HEK293 (cell line): ENCODE data around the gene TMEM72.

Experiments used
- CTCF ChIA-PET: fragments of 350-600 bp; formaldehyde crosslinking; extraction: SDS; loops from one replicate; lab custom pipeline; 2021; ENCODE audit warnings: antibody characterized with exemption; lab: Yijun Ruan, JAX
- POLR2A ChIA-PET: fragments of 300-600 bp; formaldehyde crosslinking; extraction: SDS; loops from one replicate; lab custom pipeline; 2020; ENCODE audit warnings: antibody characterized with exemption, inconsistent platforms; lab: Yijun Ruan, JAX
- H3K27ac ChIP-seq: fragments of 200-500 bp; sonication (Bioruptor generic); 2 replicates; pipeline ENCODE4 v1.5.1; 2014; ENCODE audit warnings: low read depth, low read length, control low read depth, inconsistent platforms; ENCODE audit errors: extremely low read depth
- H3K36me3 ChIP-seq, 2 experiments: fragments of 200-500 bp in 1 of 2; sonication (Bioruptor generic) in 1 of 2; 1 replicate in 1 of 2; 2 replicates in 1 of 2; pipeline ENCODE4 v1.5.1; 2014 to 2017; ENCODE audit warnings: inconsistent platforms in 2 of 2, low read length in 2 of 2; ENCODE audit not compliant: control insufficient read depth in 2 of 2, insufficient read depth in 1 of 2
- H3K4me1 ChIP-seq: fragments of 200-500 bp; sonication (Bioruptor generic); 2 replicates; pipeline ENCODE4 v1.5.1; 2014; ENCODE audit warnings: mild to moderate bottlenecking, low read length, inconsistent platforms; ENCODE audit not compliant: control insufficient read depth, insufficient read depth
- H3K4me3 ChIP-seq: 2 replicates; pipeline ENCODE4 v1.5.1; 2011; ENCODE audit warnings: low read depth, mild to moderate bottlenecking, control low read depth, low read length, moderate library complexity
- H3K9me3 ChIP-seq: fragments of 200-500 bp; sonication (Bioruptor generic); 2 replicates; pipeline ENCODE4 v1.5.1; 2014; ENCODE audit warnings: low read depth, low read length, inconsistent platforms; ENCODE audit not compliant: control insufficient read depth, insufficient read depth
- GLI4 ChIP-seq: fragments of 450-650 bp; formaldehyde crosslinking; IDR thresholded peaks from 2 replicates; pipeline ENCODE4 v1.5.1; 2016; ENCODE audit warnings: missing biosample characterization, missing genetic modification characterization
- HIC1 ChIP-seq: fragments of 450-650 bp; formaldehyde crosslinking; IDR thresholded peaks from 2 replicates; pipeline ENCODE4 v1.5.1; 2016; ENCODE audit warnings: missing biosample characterization, missing genetic modification characterization
- HOXA7 ChIP-seq: sonication (generic); formaldehyde crosslinking; IDR thresholded peaks from 2 replicates; pipeline ENCODE4 v1.8.1; 2022; ENCODE audit warnings: missing genetic modification reagents, borderline replicate concordance
- HOXC10 ChIP-seq: sonication (generic); formaldehyde crosslinking; IDR thresholded peaks from 2 replicates; pipeline ENCODE4 v1.8.1; 2023; ENCODE audit warnings: mild to moderate bottlenecking, missing genetic modification reagents
- IKZF3 ChIP-seq: fragments of 450-650 bp; IDR thresholded peaks from 2 replicates; pipeline ENCODE4 v1.5.0; 2018; ENCODE audit warnings: missing biosample characterization, mild to moderate bottlenecking, missing genetic modification characterization, moderate library complexity
- MZF1 ChIP-seq: fragments of 450-650 bp; formaldehyde crosslinking; IDR thresholded peaks from 2 replicates; pipeline ENCODE4 v1.5.1; 2017; ENCODE audit warnings: missing biosample characterization, missing genetic modification characterization, borderline replicate concordance
- SETDB1 ChIP-seq: IDR thresholded peaks from one replicate; pipeline ENCODE4 v1.6.1; 2017; ENCODE audit warnings: mild to moderate bottlenecking, low read length, moderate library complexity, mixed read lengths; ENCODE audit not compliant: insufficient read length
- ZBTB20 ChIP-seq: fragments of 450-650 bp; formaldehyde crosslinking; IDR thresholded peaks from 2 replicates; pipeline ENCODE4 v1.5.1; 2016; ENCODE audit warnings: missing biosample characterization, missing genetic modification characterization
- ZBTB6 ChIP-seq: fragments of 450-650 bp; formaldehyde crosslinking; IDR thresholded peaks from 2 replicates; pipeline ENCODE4 v1.5.1; 2017; ENCODE audit warnings: missing biosample characterization, missing genetic modification characterization
- ZFHX2 ChIP-seq: fragments of 450-650 bp; formaldehyde crosslinking; conservative IDR thresholded peaks from 2 replicates; pipeline ENCODE4 v1.5.1; 2016; ENCODE audit warnings: missing biosample characterization, missing genetic modification characterization
- ZNF146 ChIP-seq: fragments of 450-650 bp; formaldehyde crosslinking; IDR thresholded peaks from 2 replicates; pipeline ENCODE4 v1.5.1; 2016; ENCODE audit warnings: missing biosample characterization, missing genetic modification characterization
- ZNF16 ChIP-seq: fragments of 450-650 bp; formaldehyde crosslinking; IDR thresholded peaks from 2 replicates; pipeline ENCODE4 v1.5.1; 2016; ENCODE audit warnings: low read depth, missing biosample characterization, missing genetic modification characterization
- ZNF221 ChIP-seq: fragments of 450-650 bp; formaldehyde crosslinking; IDR thresholded peaks from 2 replicates; pipeline ENCODE4 v1.5.1; 2017; ENCODE audit warnings: missing biosample characterization, missing genetic modification characterization, borderline replicate concordance
- ZNF26 ChIP-seq: fragments of 450-650 bp; formaldehyde crosslinking; IDR thresholded peaks from 2 replicates; pipeline ENCODE4 v1.5.1; 2016; ENCODE audit warnings: missing biosample characterization, missing genetic modification characterization
- ZNF266 ChIP-seq: fragments of 450-650 bp; formaldehyde crosslinking; IDR thresholded peaks from 2 replicates; pipeline ENCODE4 v1.5.1; 2016; ENCODE audit warnings: missing biosample characterization, missing genetic modification characterization, low read depth
- ZNF391 ChIP-seq: fragments of 450-650 bp; formaldehyde crosslinking; IDR thresholded peaks from 2 replicates; pipeline ENCODE4 v1.5.1; 2016; ENCODE audit warnings: low read depth, missing biosample characterization, missing genetic modification characterization, borderline replicate concordance
- ZNF394 ChIP-seq: fragments of 450-650 bp; formaldehyde crosslinking; IDR thresholded peaks from 2 replicates; pipeline ENCODE4 v1.5.1; 2016; ENCODE audit warnings: missing biosample characterization, missing genetic modification characterization, mild to moderate bottlenecking, moderate library complexity, borderline replicate concordance
- ZNF416 ChIP-seq: fragments of 450-650 bp; formaldehyde crosslinking; IDR thresholded peaks from 2 replicates; pipeline ENCODE4 v1.5.1; 2016; ENCODE audit warnings: missing biosample characterization, missing genetic modification characterization
- ZNF433 ChIP-seq: fragments of 450-650 bp; formaldehyde crosslinking; IDR thresholded peaks from 2 replicates; pipeline ENCODE4 v1.5.1; 2016; ENCODE audit warnings: missing biosample characterization, missing genetic modification characterization, low read depth
- ZNF544 ChIP-seq: fragments of 450-650 bp; formaldehyde crosslinking; IDR thresholded peaks from 2 replicates; pipeline ENCODE4 v1.5.0; 2017; ENCODE audit warnings: missing biosample characterization, missing genetic modification characterization
- ZNF558 ChIP-seq: fragments of 450-650 bp; formaldehyde crosslinking; IDR thresholded peaks from 2 replicates; pipeline ENCODE4 v1.5.1; 2016; ENCODE audit warnings: missing biosample characterization, missing genetic modification characterization
- ZNF843 ChIP-seq: fragments of 450-650 bp; formaldehyde crosslinking; IDR thresholded peaks from 2 replicates; pipeline ENCODE4 v1.5.1; 2016; ENCODE audit warnings: missing biosample characterization, missing genetic modification characterization
- ZSCAN18 ChIP-seq: fragments of 450-650 bp; formaldehyde crosslinking; IDR thresholded peaks from 2 replicates; pipeline ENCODE4 v1.5.1; 2016; ENCODE audit warnings: missing biosample characterization, missing genetic modification characterization
- ZSCAN5A ChIP-seq: fragments of 450-650 bp; formaldehyde crosslinking; IDR thresholded peaks from 2 replicates; pipeline ENCODE4 v1.5.1; 2016; ENCODE audit warnings: missing biosample characterization, missing genetic modification characterization
- TF ChIP-seq, protein P1 (sequence below): fragments of 450-650 bp; IDR thresholded peaks from 2 replicates; pipeline ENCODE4 v1.5.1; 2018; ENCODE audit warnings: missing biosample characterization, mild to moderate bottlenecking, missing genetic modification characterization

Gene TMEM72

DNA sequence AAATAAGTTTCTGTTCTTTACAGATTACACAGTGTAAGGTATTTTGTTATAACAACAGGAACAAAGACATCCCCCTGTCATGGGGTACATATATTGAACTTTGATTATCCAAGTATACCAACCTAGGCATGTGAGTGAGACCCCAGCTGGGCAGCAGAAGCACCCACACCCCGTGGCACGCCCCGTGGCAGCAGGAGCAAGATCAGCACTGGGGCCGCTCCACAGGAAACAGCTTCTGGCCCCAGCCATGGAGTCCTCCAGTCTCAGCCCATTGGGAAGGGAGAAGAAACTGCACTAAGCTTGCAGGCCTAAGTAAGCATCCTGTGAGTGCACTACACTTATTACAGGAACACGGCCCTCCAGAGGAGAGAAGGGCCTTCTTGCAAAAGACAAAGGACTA lies 24.2 kb upstream of the TMEM72 start (continued):
- no peak for TF ChIP-seq HIC1 (tag by site-specific recombination)
- TF ChIP-seq ZNF266, result no peak
- no peak for TF ChIP-seq ZNF416 (tag by site-specific recombination)
- no peak for TF ChIP-seq ZBTB6
- TF ChIP-seq ZNF391 (tag by site-specific recombination), result no peak

- POLR2A ChIA-PET, result no interaction called here
- TF ChIP-seq ZSCAN18 (tag by site-specific recombination), result no peak
- no peak for TF ChIP-seq GLI4 (tag by site-specific recombination)
- TF ChIP-seq ZNF843 (tag by site-specific recombination), result no peak
- TF ChIP-seq ZSCAN5A, result no peak
- TF ChIP-seq ZNF544, result no peak
- TF ChIP-seq IKZF3, result no peak
- no peak for TF ChIP-seq ZNF433 (tag by site-specific recombination)
- TF ChIP-seq ZNF558 (tag by site-specific recombination), result no peak
- TF ChIP-seq HOXC10 (CRISPR knock-in tag), result no peak
- TF ChIP-seq ZNF394, result no peak
- no peak for TF ChIP-seq HOXA7 (CRISPR knock-in tag)
- TF ChIP-seq, protein P1, sequence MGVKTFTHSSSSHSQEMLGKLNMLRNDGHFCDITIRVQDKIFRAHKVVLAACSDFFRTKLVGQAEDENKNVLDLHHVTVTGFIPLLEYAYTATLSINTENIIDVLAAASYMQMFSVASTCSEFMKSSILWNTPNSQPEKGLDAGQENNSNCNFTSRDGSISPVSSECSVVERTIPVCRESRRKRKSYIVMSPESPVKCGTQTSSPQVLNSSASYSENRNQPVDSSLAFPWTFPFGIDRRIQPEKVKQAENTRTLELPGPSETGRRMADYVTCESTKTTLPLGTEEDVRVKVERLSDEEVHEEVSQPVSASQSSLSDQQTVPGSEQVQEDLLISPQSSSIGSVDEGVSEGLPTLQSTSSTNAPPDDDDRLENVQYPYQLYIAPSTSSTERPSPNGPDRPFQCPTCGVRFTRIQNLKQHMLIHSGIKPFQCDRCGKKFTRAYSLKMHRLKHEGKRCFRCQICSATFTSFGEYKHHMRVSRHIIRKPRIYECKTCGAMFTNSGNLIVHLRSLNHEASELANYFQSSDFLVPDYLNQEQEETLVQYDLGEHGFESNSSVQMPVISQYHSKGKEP, result no peak
- TF ChIP-seq MZF1, result no peak
- no peak for TF ChIP-seq ZBTB20 (tag by site-specific recombination)
- TF ChIP-seq ZNF146, result no peak
- TF ChIP-seq ZFHX2 (tag by site-specific recombination), result no peak
- TF ChIP-seq ZNF221 (tag by site-specific recombination), result no peak
- TF ChIP-seq ZNF16 (tag by site-specific recombination), result no peak
- no peak for TF ChIP-seq SETDB1
- no peak for TF ChIP-seq ZNF26 (tag by site-specific recombination)
- Histone ChIP-seq H3K36me3 (no peaks in the 10 kb centered on the region), H3K27ac (no peak overlapping the region), H3K9me3 (no peaks in the 10 kb centered on the region), H3K4me3 (no peak overlapping the region), H3K4me1 (no peaks in the 10 kb centered on the region)
- CTCF ChIA-PET, result no interaction called here
Observed at GRCh38 chr10:44888886-44889285, 22.3 kb upstream of the TMEM72 start.
